IPS DF 19.7 (cell line): ENCODE results near the gene STK40.

Source experiments
- DNase-seq: peaks from one replicate; pipeline ENCODE4 v3.0.0-alpha.2; 2013; ENCODE audit warnings: low read depth, low spot score

STK40 gene

DNA sequence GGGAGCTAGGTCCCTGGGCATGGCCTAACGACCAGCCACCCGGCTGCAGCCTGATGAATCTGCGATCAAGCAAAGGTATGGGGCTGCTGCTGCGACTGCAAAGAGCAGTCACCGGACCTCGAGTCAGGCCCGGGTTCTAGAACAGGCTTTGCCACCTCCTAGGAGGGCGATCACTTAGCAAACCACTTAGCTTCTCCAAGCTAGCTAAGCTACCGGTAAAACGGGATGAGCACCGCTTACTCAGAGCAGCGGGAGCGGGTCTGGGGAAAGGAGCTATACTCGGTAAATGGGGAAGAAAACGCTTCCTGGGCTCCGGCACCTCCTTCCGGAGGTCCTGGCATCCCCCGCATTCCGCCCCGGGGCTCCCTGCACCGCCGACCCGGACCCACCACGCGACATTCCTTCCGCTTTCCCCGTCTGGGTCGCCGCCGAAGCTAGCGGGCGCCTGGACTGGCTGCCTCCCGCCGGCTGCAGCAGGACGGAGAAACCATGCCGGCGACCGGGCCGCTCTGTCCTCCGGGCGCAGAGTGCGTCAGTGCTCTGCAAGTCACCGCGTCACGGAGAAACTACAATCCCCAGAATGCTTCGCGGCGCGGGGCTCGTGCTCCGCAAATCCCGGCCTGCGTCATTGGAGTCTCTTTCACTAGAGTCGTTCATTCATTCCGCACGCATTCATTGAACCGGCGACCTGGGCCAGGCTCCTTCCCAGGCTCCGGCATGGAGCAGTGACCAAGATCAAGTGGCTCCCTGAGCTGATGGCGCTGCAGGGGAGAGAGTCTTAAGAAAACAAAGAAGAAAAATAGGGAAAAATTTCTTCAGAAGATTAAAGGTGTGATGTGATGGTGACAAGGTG lies 11.9 kb upstream of the STK40 start, which contains the start of gene LSM10:
Gene LSM10 (minus strand): TSS at position 531 of the 853 bp plus-strand sequence. CDS start 3,779 bp downstream, outside the sequence.
- peak; percentile 88 for DNase-seq

DNA sequence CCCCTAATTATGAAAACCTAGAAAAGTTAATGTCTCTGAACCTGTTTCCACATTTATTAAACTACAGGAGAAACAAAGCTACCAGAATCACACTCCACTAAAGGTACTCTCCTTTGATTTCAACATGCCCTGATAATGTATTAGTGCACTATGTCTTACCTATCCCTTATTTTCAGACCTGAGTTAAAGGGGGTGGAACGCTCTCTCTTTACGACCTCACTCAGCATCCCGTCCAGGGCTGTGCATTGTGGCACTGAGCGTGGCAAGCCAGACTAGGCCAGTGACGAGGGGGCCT lies 11.3 kb upstream of the STK40 start:
- DNase-seq = no peak

DNA sequence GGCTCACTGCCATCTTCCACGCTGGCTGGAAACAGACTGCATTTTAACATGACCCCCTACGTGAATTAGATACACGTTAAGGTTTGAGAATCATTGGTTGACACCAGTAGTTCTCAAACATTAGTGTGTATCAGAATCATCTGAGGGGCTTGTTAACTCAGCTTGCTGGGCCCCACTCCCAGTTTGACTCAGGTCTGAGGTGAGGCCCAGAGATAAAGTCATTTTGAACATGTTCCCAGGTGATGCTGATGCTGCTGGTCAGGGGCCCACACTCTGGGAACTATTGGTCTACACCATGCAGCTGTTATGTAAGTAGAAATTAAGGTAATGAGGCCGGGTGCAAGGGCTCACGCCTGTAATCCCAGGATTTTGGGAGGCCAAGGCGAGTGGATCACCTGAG lies 10.6 kb upstream of the STK40 start:
- no peak for DNase-seq

DNA sequence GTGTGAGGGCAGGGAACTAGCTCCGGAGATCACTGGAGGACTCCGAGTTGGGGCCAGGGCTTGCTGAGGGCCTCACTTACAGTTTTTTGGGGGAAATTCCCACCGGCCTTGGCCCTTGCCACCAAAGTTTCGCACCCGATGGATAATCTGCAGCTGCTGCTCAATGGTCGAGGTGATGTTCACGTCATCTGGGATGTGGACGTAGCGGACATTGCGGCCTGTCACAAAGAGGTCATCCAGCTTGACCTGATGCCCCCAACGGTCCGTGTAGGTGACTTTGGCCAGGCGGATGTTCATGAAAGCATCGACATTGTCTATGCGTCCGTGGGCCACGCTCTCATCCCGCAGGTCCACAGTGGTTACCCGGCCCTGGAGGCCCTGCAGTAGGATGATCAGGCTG lies 8.0 kb upstream of the STK40 start:
- no peak for DNase-seq

DNA sequence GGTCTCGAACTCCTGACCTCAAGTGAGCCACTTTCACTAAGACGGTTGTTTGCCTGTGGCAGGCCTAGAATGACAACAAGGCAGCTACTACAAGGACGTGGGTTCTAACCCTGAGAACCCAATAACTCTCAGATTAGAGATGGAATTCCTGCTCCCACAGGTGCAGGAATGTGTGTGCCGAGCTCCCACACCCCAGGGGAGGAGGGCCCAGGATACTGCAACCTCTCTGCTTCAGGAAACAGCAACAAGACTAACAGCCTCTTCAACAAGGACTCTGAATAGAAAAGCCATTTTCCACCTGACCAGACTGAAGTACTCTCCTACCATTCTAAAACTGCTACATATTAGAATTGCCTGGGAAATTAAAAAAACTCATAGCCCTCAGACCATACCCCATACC lies 7.1 kb upstream of the STK40 start:
- DNase-seq = no peak

GRCh38 chr1:36391271-36391670 lies 5.5 kb upstream of the STK40 start:
- no peak for DNase-seq

DNA sequence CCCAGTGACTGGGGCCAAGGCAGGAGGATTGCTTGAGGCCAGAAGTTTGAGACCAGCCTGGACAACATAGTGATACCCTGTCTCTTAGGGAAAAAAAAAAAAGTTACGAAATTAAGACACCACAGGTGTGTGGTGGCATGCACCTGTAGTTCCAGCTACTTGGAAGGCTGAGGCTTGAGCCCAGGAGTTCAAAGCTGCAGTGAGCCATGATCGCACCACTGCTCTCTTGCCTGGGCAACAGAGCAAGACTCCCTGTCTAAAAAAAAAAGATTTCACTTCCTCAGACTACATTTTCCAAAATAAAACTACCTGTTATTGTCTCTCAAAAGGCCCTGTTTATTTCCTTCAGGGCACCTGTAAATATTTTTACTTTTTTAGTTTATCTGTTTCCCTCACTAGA lies 4.7 kb upstream of the STK40 start:
- DNase-seq = no peak

GRCh38 chr1:36389999-36390398 lies 4.3 kb upstream of the STK40 start:
- DNase-seq = no peak

GRCh38 chr1:36389261-36389660 lies 3.5 kb upstream of the STK40 start:
- DNase-seq = no peak

GRCh38 chr1:36387141-36387949 lies 1.6 kb upstream of the STK40 start:
- DNase-seq = no peak

GRCh38 chr1:36386265-36387140 lies 779 bp upstream of the STK40 start:
- peak; percentile 92 for DNase-seq

DNA sequence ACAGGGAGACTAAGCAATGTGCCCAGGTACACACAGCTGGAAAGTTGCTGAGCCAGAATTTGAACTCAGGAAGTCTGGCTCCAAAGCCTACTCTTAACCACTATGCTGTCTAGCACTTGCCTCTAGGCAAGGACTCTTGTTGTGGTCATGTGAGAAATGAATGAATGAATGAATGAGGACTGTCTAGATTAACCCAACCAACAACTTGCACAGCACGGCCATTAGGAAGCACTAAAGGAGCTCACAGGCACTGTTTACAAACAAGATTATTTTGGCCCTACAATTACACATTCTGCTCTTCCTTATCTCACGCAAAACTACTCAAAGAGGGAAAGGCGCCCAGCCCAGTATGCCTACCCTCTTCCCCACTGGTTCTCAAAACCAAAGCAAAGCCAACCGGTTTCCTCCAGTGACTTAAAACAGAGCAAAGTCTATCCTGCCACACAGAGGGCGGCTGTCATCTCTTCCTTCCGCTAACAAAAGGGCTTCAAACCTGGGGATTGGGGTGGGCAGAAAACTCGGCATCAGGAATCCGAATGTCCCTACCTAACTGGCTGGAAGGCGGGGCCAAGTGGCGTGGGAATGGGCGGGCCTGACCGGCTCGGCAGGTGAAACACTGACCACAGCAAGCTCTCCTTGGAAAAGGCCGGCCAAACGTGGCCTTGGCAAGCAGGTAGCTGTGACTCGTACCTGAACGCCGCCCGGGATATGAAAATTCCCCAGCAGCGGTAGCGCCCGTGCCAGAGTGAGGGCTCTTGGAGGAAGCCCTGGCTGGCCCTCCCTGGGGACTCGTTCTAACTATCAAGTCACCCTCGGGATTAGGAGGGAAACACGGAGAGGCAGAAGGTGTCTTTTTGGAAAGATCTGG lies 948 bp downstream of the STK40 start:
- no peak for DNase-seq

DNA sequence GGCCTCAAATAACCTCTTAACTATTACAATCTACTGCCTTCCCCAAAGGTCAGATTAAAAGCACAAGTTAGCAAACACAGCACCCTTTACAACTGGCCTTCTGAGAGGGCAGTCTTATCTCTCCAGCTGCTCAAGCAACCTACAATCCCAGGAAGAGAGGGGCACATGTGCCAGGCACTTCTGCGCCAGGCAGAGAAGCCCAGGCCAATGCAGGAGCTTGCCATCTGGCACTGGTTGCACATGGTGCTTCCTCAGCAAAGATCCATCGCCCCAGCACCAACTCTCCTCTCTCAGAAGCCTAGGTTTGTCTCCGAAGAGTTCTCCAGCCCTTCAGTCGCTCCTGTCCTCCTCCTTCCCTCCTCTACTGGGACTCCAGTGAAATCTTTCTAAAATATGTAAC lies 2.5 kb downstream of the STK40 start:
- no peak for DNase-seq

- no peak for DNase-seq
Observed at GRCh38 chr1:36382669-36383068, 3.1 kb downstream of the STK40 start.

DNA sequence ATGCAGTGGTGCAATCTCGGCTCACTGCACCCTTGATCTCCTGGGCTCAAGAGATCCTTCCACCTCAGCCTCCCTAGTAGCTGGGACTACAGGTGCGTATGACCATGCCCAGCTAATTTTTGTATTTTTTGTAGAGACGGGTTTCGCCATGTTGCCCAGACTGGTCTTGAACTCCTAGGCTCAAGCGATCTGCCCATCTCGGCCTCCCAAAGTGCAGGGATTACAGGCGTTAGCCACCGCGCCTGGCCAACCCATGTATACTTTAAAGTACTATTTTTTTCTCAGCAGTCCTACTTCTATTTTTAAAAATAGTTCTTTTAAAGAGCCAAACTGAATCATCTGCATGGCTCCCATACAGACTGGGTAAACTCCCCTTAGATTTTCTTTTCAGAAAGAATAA lies 3.5 kb downstream of the STK40 start:
- no peak for DNase-seq

DNA sequence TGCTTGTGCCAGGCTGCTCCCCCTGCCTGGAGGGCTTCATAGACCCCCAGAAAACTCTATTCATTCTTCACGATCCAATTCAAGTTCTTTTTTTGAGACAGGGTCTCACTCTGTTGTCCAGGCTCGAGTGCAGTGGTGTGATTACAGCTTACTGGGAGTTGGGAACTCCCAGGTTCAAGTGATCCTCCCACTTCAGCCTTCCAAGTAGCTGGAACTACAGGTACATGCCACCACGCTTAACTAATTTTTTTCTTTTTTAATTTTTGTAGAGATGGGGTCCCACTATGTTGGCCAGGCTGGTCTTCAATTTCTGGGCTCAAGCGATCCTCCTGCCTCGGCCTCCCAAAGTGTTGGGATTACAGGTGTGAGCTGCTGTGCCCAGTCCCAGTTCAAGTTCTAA lies 4.3 kb downstream of the STK40 start:
- DNase-seq = no peak

GRCh38 chr1:36380782-36381181 lies 4.9 kb downstream of the STK40 start:
- DNase-seq = no peak

DNA sequence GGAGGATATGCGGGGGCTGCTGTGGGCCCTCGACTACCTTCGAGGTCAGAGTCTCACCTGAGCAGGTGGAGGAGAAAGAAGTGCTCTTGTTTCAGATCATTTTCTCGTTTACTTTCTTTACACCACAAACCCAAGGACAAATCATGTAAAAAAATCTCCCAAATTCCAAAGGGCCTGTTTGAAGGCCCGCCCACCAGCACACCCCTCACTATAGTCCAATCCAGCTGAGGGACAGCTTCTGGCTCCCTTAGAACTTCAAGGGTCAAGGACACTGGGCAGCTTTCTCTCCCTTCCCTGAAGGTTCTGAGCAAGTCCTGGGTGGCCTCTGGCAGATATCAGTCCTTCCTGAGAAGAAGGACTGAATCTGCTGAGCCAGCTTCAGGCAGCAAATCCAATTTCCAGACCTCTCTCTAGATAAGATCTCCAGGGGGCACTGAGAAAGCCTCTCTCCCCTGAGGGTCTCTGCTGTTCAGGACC lies 5.5 kb downstream of the STK40 start:
- no peak for DNase-seq

DNA sequence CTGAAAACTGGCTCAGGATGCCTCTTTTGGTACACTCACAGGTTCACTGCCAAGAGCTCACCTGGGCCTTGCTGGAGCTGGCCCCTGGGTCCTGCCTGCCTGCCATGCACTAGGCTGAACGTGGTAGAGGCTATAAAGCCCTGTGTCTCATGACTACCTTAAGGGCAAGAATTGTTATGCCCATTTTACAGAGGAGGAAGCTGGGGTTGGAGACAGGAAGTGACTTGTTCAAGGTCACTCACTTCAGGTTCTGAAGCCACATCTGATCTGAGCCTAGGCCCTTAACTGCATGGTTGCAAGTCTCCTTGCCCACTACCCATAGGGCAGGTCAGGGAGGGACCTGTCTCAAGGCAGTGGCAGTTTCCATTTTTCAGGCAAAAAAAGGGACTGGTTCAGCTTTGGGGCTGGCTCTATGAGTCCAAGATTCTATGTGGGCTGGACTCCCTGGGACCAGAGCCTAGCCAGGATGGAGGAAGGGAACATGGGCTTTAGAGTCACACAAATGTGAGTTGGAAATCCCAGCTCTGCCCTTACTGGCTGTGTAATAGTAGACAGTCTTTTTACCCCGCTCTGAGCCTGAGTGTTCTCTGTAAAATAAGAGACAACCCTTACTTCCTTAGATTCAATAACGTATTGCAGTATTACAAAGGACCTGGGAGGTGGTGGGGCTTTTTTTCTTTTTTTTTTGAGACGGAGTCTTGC lies 7.8 kb downstream of the STK40 start:
- no peak for DNase-seq

GRCh38 chr1:36372617-36373016 lies 13.1 kb downstream of the STK40 start:
- DNase-seq = no peak
